LoVo (cell line): ENCODE measurements around the gene MIPOL1.
"Not testable (repeated sequence)": the region's sequence is repeated elsewhere in the genome, so short reads cannot be mapped to it uniquely, and the experiment has no call there.

Source experiments
- DNase-seq: peaks from one replicate; pipeline ENCODE4 v3.0.0-alpha.2; 2016; ENCODE audit warnings: low spot score

Gene MIPOL1, protein sequence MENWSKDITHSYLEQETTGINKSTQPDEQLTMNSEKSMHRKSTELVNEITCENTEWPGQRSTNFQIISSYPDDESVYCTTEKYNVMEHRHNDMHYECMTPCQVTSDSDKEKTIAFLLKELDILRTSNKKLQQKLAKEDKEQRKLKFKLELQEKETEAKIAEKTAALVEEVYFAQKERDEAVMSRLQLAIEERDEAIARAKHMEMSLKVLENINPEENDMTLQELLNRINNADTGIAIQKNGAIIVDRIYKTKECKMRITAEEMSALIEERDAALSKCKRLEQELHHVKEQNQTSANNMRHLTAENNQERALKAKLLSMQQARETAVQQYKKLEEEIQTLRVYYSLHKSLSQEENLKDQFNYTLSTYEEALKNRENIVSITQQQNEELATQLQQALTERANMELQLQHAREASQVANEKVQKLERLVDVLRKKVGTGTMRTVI

DNA sequence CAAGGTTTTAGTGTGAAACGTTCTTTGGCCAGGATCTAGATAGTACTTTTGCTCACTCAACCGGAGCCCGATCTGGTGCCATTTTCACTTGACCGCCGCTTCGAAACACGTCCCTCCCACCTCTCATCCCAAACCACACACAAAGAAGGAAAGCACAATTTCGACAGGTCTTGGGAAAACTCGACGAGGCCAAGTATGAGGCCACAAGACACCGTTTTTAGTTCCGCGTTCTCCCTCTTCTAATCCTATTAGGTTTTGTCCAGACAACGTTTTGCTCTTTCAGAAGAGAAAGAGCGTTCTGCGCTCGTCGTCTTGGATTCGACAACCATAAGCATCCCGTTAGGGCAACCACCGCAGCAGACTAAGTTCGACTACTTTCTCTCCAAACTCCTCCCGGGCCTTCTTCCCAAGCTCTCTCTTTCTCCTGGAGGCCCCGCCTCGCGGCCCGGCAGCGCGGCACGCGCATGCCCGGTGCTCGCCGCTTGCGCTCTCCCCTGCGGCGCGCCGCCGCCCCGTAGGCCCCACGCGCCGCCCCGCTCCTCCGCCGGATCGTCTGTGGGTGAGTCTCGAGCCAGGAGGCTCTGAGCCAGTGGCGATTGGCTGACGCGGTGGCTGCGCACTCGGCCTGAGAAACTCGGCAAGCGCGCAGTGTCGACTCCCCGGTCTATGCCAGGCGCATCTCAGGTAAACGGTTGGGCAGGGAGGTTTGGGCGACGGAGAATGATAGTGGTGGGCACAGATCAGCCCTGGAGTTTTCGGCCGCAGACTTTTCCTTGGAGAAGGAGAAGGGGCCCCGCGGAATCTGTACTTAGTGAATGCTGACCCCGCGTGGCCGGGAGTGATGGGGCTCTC, at the start of gene MIPOL1:
MIPOL1 (plus strand) TSS at position 517 of the 852 bp plus-strand sequence. CDS start 49,952 bp downstream, outside the sequence.
- DNase-seq: peak; percentile 91

DNA sequence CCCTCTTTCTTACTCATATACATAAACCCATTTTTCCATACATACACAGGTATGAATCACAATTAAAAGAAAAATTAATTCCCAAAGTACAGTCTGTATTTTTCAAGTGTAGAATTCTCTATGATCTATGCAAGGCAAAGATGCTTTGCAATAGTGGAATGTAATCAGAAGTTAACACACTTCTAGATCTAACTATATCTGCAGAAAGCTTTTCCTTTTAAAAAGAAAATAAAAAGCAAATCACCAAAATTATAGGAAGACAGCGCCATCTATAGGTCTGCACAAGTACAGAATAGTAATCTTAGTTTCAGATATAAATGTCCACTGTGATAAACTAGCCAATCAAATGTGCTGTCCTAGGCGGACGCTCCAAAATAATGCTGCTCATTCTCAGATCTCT, 47.3 kb upstream of the MIPOL1 start:
- peak; percentile 66 for DNase-seq

DNA sequence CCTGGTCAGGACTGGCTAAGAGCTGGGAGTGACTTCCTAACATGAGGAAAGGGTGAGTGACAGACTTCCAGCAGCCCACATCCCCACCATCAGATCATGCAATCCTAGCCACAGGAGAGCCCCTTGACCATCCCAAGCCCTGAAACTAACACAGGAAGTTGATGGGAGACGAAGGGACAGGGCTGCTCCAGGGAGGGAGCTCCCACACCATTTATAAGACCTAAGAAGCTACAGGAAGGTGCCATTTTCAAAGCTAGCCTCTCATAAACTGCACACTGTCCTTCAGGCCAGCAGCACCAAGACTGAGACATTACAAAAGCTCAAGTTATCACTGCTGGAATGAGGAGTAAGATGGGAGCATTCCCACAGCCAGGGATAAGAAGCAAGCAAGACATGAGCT, 44.7 kb upstream of the MIPOL1 start:
- DNase-seq: no peak

DNA sequence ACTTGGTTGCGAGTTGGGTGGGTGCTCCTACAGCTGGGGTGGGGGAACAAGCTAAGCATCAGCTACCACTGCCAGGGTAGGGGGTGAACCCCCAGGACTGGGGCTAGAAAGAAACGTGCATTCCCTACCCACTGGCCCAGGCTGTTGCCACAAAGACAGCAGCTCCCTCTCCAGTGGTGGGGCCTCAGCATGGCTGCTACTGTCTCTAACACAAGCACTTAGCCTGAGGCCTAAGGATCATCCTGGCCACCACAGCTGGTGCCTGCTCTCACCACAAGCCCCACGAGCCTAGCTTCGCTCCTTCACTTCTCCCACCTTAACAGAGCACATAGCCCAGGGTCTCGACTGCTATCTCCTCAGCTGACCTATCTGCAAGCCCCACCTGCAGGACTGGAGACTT, 44.3 kb upstream of the MIPOL1 start:
- no peak for DNase-seq

DNA sequence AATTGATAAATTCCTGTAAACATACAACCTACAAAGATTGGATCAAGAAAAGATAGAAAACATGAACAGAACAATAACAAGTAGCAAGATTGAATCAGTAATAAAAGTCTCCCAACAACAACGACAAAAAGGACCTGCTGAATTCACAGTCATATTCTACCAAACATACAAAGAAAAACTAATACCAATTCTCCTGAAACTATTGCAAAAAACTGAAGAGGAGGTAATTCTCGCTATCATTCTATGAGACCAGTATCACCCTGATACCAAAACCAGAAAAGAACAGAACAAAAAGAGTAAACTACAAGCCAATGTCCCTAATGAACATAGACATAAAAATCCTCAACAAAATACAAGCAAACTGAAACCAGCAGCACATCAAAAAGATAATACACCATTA, 39.8 kb upstream of the MIPOL1 start:
- no peak for DNase-seq

DNA sequence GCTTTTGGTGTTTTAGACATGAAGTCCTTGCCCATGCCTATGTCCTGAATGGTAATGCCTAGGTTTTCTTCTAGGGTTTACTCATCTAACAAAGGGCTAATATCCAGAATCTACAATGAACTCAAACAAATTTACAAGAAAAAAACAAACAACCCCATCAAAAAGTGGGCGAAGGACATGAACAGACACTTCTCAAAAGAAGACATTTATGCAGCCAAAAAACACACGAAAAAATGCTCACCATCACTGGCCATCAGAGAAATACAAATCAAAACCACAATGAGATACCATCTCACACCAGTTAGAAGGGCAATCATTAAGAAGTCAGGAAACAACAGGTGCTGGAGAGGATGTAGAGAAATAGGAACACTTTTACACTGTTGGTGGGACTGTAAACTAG, 35.4 kb upstream of the MIPOL1 start:
- not testable (repeated sequence) for DNase-seq

DNA sequence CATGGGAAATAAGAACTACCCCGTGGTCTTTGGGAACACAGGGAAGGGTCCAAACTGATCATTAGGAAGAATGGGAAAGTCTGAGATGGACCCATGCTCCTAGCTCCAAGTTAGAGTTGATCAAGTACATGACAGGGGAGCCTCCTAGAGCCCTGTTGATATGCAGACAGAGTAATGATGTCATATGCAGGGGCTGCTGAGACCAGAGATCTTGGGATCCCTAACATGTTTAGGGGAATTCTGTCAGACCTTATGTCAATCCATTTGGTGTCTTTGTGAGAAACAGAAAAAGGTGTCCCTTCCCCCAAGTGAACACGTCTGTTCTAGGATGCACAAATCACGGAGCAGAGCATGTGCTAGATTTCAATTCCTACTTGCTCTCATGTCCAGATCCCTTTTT, 31.9 kb upstream of the MIPOL1 start:
- no peak for DNase-seq

DNA sequence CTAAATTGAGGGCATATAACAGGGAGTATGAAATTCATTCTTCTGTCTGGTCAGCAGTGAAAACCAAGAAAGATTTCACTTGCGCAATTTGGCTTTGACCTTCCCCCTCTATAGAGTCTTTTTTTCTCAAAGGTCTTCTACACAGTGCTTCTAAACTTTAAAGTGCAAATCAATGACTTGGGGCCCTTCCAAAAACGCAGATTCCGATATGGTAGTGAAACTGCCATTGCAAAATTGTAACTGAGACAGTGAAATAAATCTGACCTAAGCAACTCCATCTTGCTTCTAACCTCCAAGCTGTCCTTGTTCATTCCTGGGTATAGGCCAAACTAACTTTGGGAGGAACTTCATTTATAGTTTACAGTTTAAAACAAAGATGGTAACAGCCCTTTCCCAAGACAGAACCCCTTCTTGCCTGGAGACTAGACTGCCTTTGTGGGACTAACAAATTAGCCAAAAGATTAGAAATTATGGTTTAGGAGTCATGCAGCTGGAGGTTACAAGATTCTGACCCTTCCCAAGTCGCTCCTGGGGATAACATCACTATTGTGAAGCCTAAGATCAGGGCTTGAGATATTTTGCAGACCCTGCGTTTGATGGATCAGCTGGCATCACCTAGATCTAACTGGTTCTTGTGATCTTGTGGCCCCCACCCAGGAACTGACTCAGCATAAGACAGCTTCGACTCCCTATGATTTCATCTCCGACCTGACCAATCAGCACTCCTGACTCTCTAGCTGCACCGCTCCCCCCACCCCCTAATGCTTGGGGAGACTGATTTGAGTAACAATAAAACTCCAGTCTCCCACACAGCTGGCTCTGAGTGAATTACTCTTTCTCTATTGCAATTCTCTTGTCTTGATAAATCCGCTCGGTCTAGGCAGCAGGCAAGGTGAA, 30.3 kb upstream of the MIPOL1 start:
- DNase-seq: no peak

DNA sequence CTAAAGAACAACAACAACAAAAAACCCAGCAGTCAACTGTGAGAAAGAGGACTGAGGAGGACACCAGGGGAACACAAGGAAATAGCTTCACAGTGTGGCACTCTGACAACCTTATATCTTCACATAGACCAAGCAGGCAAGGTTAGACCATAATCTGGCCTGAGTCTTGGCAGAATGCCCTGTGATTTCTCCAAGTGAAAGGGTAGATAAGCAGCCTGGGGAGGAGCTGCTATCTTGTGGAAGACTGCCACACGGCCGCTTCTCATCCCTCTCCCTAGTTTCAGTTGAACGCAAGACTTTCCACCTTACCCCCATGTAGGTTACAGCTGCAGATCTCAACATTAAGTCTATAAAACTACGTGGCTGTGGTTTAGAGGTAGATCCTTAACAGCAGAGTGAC, 29.0 kb upstream of the MIPOL1 start:
- DNase-seq: no peak

DNA sequence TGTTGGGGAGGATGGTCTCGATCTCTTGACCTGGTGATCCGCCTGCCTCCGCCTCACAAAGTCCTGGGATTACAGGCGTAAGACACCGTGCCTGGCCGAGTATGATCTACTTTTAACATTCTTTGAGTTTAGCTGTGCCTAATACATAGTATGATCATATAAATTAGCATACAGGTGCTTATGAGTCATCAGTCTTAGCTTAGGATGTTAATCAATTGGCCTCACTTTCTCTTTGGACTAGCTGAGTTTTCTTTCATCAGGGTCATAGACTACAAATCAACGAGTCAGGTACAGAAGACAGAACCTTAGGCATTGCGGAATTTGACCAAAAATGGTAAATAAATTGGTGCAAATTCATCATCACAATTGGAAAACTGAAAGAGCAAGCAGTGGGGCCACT, 27.5 kb upstream of the MIPOL1 start:
- no peak for DNase-seq

DNA sequence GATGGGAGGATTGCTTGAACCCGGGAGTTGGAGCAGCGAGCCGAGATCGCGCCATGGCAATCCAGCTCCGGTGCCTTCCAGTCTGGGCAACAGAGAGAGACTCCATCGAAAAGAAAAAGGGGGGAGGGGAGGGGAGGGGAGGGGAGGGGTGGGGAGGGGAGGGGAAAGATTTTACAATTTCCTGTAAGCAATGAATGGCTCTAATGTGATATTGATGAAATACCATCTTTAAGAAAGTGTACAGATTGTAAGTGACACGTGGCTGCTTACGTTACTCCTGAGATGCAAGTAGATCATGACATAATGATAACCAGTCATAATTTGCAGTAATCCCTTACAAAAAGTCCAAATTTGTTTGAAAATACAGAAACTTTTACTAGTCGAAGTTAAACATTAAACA, 26.7 kb upstream of the MIPOL1 start:
- no peak for DNase-seq

DNA sequence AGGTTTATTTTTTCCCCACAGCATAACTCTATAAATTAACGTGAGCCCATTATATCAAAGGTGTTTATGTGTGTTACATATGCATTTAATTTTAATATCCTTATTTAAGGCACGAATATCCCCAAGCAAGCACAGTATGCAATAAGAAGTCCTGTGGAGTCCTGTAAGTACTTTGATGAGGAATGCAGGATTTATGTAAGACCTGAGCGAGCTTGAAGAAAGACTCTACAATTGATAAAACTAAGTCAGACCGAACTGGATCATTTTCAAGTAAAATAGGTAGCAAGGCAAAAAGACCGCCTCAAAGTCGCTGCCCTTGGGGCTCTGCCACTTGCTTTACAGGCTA, 26.1 kb upstream of the MIPOL1 start:
- no peak for DNase-seq

DNA sequence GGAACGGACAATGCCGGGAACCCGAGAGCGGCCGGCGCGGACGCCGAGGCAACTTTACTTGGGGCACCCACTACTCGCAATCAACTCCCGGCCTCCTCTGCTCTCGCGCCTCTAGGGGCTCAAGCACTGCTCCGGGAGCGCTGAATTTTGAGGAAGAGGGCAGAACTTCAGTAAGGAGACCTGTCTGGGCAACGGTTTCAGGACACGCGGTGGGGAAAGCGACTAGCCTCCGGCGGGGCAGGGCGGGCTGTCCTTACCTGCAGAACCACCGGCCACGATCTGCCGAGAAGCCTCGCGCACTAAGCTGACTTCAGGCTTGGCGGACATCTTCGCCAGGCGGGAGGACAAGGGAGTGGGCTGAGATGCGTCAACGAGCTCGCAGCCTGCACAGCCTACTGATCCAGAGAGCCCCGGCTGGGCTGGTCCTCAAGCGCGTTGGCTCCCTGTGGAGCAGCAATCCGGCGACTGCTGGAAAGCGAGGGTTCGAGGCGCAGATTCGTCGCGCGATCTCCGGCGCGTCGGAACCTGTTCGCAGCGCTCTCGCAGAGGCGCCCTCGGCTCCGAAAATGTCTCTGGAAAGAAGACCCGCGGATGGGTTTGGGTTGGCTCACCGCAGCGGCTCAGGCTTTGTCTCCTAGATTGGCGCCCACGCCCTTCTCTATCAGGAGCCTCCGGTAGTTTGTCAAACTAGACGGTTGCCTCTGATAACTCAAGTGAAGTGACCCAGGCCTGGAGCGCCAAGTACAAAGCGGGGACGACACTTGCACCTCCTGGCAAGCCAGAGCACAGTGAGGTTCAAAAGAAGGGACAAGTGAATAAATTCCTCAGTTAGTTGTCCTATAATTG, 25.5 kb upstream of the MIPOL1 start, which contains the start of gene SLC25A21:
SLC25A21 (minus strand) TSS at position 583 of the 846 bp plus-strand sequence.
- peak; percentile 87 for DNase-seq

DNA sequence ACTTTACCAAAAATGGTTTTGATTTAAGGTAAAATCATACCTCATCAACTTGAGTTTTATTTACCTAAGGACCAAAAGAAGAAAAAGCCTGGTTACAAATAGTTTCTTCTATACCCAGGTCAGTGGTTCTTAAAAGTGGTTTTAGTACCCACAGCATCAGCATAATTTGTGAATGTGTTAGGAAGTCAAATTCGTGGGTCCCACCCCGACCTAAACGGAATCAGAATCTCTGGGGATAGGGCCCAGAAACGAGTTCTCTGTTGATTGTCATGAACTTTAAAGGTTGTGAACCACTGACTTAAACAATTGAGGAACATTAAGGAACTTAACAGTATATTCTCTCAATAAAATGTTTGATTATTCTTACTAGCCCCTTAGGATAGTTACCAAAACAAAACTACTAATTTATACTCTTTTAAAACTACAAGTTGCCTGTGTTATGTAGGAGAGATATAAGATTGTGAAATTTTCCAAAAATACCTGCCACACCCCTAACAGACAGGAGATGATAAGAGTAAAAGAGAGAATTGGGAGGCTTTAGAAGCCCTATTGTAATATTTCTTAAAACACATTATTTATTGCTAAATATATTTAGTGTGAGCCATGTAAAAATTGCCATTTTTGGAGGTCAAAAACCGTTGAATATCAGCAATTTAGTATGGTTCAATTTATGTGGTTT, 24.7 kb upstream of the MIPOL1 start:
- DNase-seq: no peak

DNA sequence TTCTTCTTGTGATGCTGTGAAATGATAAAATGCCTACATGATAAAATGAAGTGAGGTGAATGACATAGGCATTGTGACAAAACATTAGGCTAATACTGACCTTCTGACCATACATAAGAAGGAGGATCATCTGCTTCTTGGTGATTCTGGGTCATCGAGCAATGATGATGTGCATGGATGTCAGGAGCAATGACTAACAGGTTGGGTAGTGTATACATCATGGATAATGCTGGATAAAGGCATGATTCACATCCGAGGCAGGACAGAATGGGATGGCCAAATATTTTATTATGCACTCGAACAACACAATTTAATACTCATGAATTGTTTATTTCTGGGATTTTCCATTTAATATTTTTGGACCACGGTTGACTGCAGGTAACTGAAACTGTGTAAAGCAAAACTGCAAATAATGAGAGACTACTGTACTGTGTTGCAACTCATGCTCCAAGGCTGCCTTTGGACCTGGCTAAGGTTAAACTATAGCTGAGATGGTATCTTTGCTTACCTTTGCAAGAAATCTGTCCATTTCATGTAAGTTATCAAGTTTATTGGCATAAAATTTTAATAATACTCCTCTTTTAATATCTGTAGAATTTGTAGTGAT, 17.7 kb upstream of the MIPOL1 start:
- no peak for DNase-seq

DNA sequence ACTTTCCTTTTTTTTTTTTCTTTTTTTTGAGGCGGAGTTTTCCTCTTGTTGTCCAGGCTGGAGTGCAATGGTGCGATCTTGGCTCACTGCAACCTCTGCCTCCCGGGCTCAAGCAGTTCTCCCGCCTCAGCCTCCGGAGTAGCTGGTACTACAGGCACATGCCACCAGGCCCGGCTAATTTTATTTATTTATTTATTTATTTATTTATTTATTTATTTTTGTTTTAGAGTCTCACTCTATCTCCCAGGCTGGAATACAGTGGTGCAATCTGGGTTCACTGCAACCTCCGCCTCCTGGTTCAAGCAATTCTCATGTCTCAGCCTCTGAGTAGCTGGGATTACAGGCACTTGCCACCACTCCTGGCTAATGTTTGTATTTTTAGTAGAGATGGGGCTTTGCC, 16.9 kb upstream of the MIPOL1 start:
- DNase-seq: not testable (repeated sequence)

DNA sequence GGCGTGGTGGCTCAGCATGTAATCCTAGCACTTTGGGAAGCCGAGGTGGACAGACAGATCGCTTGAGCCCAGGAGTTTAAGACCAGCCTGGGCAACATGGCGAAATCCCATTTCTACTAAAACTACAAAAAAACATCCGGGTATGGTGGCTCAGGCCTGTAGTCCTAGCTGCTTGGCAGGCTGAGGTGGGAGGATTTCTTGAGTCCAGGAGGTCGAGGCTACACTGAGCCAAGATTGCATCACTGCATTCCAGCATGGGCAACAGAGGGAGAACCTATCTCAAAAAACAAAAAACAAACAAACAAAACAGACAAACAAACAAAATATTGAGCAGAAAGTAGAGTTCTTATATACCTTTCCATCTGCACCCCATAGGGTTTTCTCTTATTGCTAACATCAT, 16.3 kb upstream of the MIPOL1 start:
- no peak for DNase-seq

DNA sequence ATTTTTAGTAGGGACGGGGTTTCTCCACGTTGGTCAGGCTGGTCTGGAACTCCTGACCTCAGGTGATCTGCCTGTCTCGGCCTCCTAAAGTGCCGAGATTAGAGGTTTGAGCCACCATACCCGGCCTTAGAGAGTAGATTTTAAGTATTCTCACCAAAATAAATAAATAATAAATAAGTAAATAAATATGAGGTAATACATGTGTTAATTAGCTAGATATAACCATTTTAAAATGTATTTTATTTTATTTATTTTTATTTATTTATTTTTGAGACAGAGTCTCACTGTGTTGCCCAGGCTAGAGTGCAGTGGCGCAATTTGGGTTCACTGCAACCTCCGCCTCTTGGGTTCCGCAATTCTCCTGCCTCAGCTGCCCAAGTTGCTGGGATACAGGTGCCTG, 13.2 kb upstream of the MIPOL1 start:
- not testable (repeated sequence) for DNase-seq

DNA sequence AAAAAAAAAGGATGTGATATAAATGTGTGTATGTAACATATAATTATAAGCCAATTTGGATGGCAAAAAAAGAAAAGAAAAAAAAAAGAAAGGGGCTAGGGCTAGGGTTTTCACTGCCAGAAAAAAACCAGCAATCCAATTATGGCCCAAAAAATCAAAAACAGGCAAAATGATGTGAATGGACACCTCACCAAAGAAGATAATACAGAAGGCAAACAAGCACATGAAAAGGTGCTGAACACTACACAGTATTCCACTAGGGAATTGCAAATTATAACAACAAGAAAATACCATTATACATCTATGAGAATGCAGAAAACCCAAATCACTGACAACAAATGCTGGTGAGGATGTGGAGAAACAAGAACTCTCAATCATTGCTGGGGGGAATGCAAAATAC, 12.1 kb upstream of the MIPOL1 start:
- no peak for DNase-seq

DNA sequence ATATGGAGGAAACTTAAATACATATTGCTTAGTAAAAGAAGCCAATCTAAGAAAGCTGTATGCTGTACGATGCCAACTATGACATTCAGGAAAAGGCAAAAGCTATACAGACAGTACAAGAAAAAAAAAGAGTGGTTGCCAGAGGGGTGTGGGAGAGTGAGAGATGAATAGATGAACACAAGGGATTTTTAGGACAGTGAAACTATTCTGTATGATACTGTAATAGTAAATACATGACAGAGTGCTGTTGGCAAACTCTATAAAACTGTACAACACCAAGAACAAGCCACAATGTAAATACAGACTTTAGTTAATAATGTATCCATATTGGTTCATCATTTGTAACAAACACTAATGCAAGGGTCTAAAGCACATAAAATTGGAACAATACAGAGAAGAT, 10.9 kb upstream of the MIPOL1 start:
- no peak for DNase-seq
